GM18868 (cell line): ENCODE measurements around the gene ZNG1A.
"Not testable (repeated sequence)": the region's sequence is repeated elsewhere in the genome, so short reads cannot be mapped to it uniquely, and the experiment has no call there.

ENCODE experiments used
- ATAC-seq: cut with Tn5 transposase; IDR thresholded peaks from one replicate; pipeline ENCODE4 v1.9.1; 2021; ENCODE audit warnings: mild to moderate bottlenecking, moderate library complexity; ENCODE audit not compliant: unreplicated experiment

Gene ZNG1A

GRCh38 chr9:178970-179383 lies at the start of gene ZNG1A:
Gene ZNG1A (minus strand): TSS chr9:179056. CDS start chr9:178969, 87 bp downstream.
- ATAC-seq = not testable (repeated sequence)

GRCh38 chr9:227860-228259 lies 49.0 kb upstream of the ZNG1A start:
- no peak for ATAC-seq

- ATAC-seq = peak; percentile 32
These were observed 46.0 kb upstream of the ZNG1A start for GRCh38 chr9:224582-225520.

GRCh38 chr9:224026-224425 lies 45.2 kb upstream of the ZNG1A start:
- no peak for ATAC-seq

GRCh38 chr9:223152-223551 lies 44.3 kb upstream of the ZNG1A start:
- no peak for ATAC-seq

- ATAC-seq = no peak
These were observed 43.3 kb upstream of the ZNG1A start for GRCh38 chr9:221989-222776.

GRCh38 chr9:219670-220365 lies 41.0 kb upstream of the ZNG1A start:
- no peak for ATAC-seq

GRCh38 chr9:219036-219435 lies 40.2 kb upstream of the ZNG1A start:
- not testable (repeated sequence) for ATAC-seq

GRCh38 chr9:217950-218349 lies 39.1 kb upstream of the ZNG1A start:
- ATAC-seq = no peak

- no peak for ATAC-seq
These were observed 38.0 kb upstream of the ZNG1A start for GRCh38 chr9:216866-217265.

GRCh38 chr9:215631-216155 lies 36.8 kb upstream of the ZNG1A start:
- ATAC-seq = no peak

GRCh38 chr9:214648-215493 lies 36.0 kb upstream of the ZNG1A start, which contains the start of gene DOCK8:
Gene DOCK8 (plus strand): TSS chr9:214865. CDS start chr9:214977, 112 bp downstream.
- ATAC-seq = peak; percentile 78

GRCh38 chr9:214351-214647 lies 35.4 kb upstream of the ZNG1A start:
- no peak for ATAC-seq

GRCh38 chr9:213901-214300 lies 35.0 kb upstream of the ZNG1A start:
- ATAC-seq = not testable (repeated sequence)

- no peak for ATAC-seq
These were observed 33.4 kb upstream of the ZNG1A start for GRCh38 chr9:212297-212696.

GRCh38 chr9:211557-211956 lies 32.7 kb upstream of the ZNG1A start:
- no peak for ATAC-seq

GRCh38 chr9:211036-211435 lies 32.2 kb upstream of the ZNG1A start:
- ATAC-seq = no peak

GRCh38 chr9:209143-209758 lies 30.4 kb upstream of the ZNG1A start:
- no peak for ATAC-seq

- no peak for ATAC-seq
These were observed 27.6 kb upstream of the ZNG1A start for GRCh38 chr9:206481-206880.

- ATAC-seq = not testable (repeated sequence)
These were observed 20.7 kb upstream of the ZNG1A start for GRCh38 chr9:199601-200000.
